BLaER1 (cell line): ENCODE results near the gene KRTAP13-3.

Source experiments
- H3K27ac ChIP-seq: shearing (Covaris generic); formaldehyde crosslinking; 2 replicates; pipeline ENCODE4 v1.8.1; 2022
- H3K27me3 ChIP-seq: shearing (Covaris generic); formaldehyde crosslinking; 2 replicates; pipeline ENCODE4 v1.8.1; 2022
- H3K36me3 ChIP-seq: shearing (Covaris generic); formaldehyde crosslinking; 2 replicates; pipeline ENCODE4 v1.8.1; 2022
- H3K4me1 ChIP-seq: shearing (Covaris generic); formaldehyde crosslinking; 2 replicates; pipeline ENCODE4 v1.8.1; 2022
- H3K4me2 ChIP-seq: shearing (Covaris generic); formaldehyde crosslinking; 2 replicates; pipeline ENCODE4 v1.8.1; 2022
- H3K4me3 ChIP-seq: shearing (Covaris generic); formaldehyde crosslinking; 2 replicates; pipeline ENCODE4 v1.8.1; 2022
- H3K9ac ChIP-seq: shearing (Covaris generic); formaldehyde crosslinking; 2 replicates; pipeline ENCODE4 v1.8.1; 2022
- H3K9me3 ChIP-seq: shearing (Covaris generic); formaldehyde crosslinking; 2 replicates; pipeline ENCODE4 v1.8.1; 2022
- H4K20me1 ChIP-seq: shearing (Covaris generic); formaldehyde crosslinking; 2 replicates; pipeline ENCODE4 v1.8.1; 2022
- Cebpa-rat ChIP-seq: shearing (Covaris generic); IDR thresholded peaks from 2 replicates; pipeline ENCODE4 v1.8.1; 2022

The KRTAP13-3 gene

GRCh38 chr21:30430170-30430655 lies 4.5 kb upstream of the KRTAP13-3 start, which contains the start of gene KRTAP13-4:
TSS of gene KRTAP13-4 (plus strand) at chr21:30430220. CDS start at chr21:30430276, 56 bp downstream.
- no peak within 1 kb of the TSS for H3K4me2 ChIP-seq

GRCh38 chr21:30426731-30427130 lies 1.0 kb upstream of the KRTAP13-3 start:
- Histone ChIP-seq H3K4me3 (no peak overlapping the region), H3K9me3 (no peaks in the 10 kb centered on the region), H3K4me1 (no peaks in the 10 kb centered on the region), H3K36me3 (no peaks in the 10 kb centered on the region), H3K9ac (no peak overlapping the region), H3K4me2 (no peak overlapping the region), H3K27me3 (no peaks in the 10 kb centered on the region), H3K27ac (no peak overlapping the region), H4K20me1 (no peaks in the 10 kb centered on the region)
- no peak for TF ChIP-seq Cebpa-rat

More at GRCh38 chr21:30430170-30430655, 4.5 kb upstream of the KRTAP13-3 start, which contains the start of gene KRTAP13-4:
- Histone ChIP-seq H3K4me1 (no peaks in the 10 kb centered on the region), H4K20me1 (no peaks in the 10 kb centered on the region), H3K4me3 (no peak within 1 kb of the TSS), H3K9me3 (no peaks in the 10 kb centered on the region), H3K27ac (no peak within 1 kb of the TSS), H3K27me3 (no peaks in the 10 kb centered on the region), H3K36me3 (no peaks in the 10 kb centered on the region), H3K9ac (no peak within 1 kb of the TSS)
- TF ChIP-seq Cebpa-rat = no peak

DNA sequence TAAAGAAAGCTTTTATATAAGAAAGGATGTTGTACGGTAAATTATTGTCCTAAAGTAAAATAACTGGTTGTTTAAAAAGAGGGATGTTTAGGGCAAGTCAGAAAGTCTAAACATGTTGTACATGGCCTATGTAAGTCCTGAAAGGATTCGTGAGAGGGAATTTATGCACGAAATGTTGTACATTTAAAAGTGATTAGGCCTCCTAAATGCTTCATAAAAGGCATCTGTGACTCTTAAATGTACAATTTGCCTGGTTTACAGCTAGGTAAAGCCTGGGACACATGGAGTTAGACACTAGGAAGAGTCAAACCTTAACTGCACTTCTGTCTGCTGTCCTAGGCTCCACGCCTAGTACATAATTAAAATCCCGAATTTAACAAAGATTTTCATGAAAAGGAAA lies 9.7 kb downstream of the KRTAP13-3 start:
- Histone ChIP-seq H3K36me3 (no peaks in the 10 kb centered on the region), H3K27me3 (no peaks in the 10 kb centered on the region), H3K9me3 (peaks cover 5% of the 10 kb centered on the region; the same call in 1 of the 2 replicates), H3K9ac (no peak overlapping the region), H4K20me1 (no peaks in the 10 kb centered on the region), H3K27ac (no peak overlapping the region), H3K4me3 (no peak overlapping the region), H3K4me1 (no peaks in the 10 kb centered on the region), H3K4me2 (no peak overlapping the region)
- TF ChIP-seq Cebpa-rat = no peak

DNA sequence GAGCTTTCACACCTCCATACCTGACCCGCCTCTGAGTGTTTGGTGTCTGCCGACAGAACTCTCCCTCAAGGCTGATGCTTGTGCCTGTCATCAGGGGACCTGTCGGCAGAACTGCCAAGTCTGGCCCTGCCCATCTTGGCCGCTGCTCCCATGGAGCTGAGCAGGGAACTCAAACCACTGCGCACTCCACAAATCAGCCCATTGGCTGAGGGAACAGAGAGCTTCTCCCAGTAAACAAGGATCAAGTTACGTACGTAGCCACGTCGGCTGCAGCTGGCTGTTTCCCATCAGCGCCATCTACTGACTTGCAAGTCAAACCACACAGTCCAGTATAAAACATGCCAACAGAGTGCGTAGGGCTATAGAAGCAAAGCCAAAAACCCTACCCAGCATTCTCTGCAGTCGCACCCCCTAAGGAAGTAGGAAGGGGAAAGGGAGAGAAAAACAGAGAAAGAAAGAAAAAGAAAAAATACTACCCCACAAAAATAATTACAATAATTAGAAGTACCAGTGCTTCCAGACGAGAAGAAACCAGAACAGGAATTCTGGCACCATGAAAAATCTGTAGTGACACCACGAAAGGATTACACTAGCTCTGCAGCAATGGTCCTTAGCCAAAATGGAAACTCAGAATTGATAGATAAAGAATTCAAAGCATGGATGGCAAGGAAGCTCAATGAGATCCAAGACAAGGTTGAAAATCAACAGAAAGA lies 16.8 kb downstream of the KRTAP13-3 start:
- Histone ChIP-seq H3K9me3 (peaks cover 9% of the 10 kb centered on the region), H3K4me3 (no peak overlapping the region), H3K36me3 (no peaks in the 10 kb centered on the region), H3K27ac (no peak overlapping the region), H3K9ac (no peak overlapping the region), H4K20me1 (no peaks in the 10 kb centered on the region), H3K27me3 (no peaks in the 10 kb centered on the region), H3K4me2 (no peak overlapping the region), H3K4me1 (no peaks in the 10 kb centered on the region)
- no peak for TF ChIP-seq Cebpa-rat

DNA sequence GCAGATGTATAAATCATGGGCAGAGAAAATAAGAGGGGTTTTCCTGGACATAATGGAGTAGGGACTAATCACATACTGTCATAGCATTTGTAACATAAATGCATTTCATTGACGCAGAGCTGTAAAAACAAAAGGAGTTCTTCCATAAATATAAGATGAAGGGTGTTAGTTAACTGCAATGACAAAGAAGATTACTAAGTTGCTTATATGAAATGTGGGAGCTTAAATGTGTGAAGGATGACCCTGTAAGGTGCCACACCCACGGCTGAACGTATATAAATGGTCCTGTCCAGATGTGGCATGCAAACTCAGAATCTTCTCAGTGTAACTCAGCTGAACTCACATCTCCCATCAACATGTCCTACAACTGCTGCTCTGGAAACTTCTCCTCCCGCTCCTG lies 30.0 kb downstream of the KRTAP13-3 start, which contains the start of gene KRTAP13-1:
Gene KRTAP13-1, plus strand, starts transcription at position 301 of the 400 bp plus-strand sequence. Its CDS starts 56 bp downstream, at position 357.
- Histone ChIP-seq H3K4me2 (no peak within 1 kb of the TSS), H4K20me1 (no peaks in the 10 kb centered on the region), H3K9me3 (peaks cover under 1% of the 10 kb centered on the region; the same call in 1 of the 2 replicates)

DNA sequence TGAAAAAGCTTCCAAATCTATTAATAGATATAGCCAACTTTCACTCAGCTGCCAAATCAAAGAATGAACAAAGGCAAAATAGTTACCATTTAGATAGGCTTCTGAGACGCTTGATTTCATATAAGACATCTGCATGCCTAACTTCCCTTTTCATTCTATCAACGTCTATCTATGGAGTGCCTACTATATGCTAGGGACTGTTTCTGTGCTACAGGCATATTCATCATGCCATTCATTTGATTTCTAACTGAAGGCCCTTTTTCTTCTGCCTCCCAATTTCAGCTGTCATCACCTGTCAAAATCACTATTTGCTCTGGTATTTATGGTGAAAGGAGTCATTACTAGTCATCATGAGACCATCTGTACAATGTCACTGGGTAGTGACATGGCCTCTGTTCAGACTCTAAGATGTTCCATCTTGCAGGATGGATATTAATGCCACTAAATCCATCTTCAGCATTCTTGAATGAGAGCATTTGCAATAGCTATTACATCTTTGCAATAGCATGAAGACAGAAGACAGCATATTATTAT lies 34.2 kb downstream of the KRTAP13-3 start:
- TF ChIP-seq Cebpa-rat = no peak
- H3K4me3 ChIP-seq = no peak overlapping the region

More for the DNA sequence above, 30.0 kb downstream of the KRTAP13-3 start, which contains the start of gene KRTAP13-1:
- Histone ChIP-seq H3K4me3 (no peak within 1 kb of the TSS), H3K27ac (no peak within 1 kb of the TSS), H3K9ac (no peak within 1 kb of the TSS), H3K4me1 (peaks cover 15% of the 10 kb centered on the region; the same call in 1 of the 2 replicates), H3K27me3 (no peaks in the 10 kb centered on the region), H3K36me3 (no peaks in the 10 kb centered on the region)
- TF ChIP-seq Cebpa-rat = no peak

GRCh38 chr21:30382201-30382600 lies 43.5 kb downstream of the KRTAP13-3 start:
- H3K4me2 ChIP-seq = no peak overlapping the region
- no peak overlapping the region for H3K9ac ChIP-seq
- H3K4me1 ChIP-seq = no peaks in the 10 kb centered on the region
- no peak for TF ChIP-seq Cebpa-rat
- H3K27me3 ChIP-seq = no peaks in the 10 kb centered on the region
- no peaks in the 10 kb centered on the region for H4K20me1 ChIP-seq
- no peaks in the 10 kb centered on the region for H3K36me3 ChIP-seq
- H3K4me3 ChIP-seq = no peak overlapping the region
- no peaks in the 10 kb centered on the region for H3K9me3 ChIP-seq
- no peak overlapping the region for H3K27ac ChIP-seq

More for the DNA sequence above, 34.2 kb downstream of the KRTAP13-3 start:
- H3K4me1 ChIP-seq = peaks cover 16% of the 10 kb centered on the region; the same call in 1 of the 2 replicates
- H3K9me3 ChIP-seq = peaks cover 13% of the 10 kb centered on the region; the same call in 1 of the 2 replicates
- H3K4me2 ChIP-seq = peak overlapping the region; percentile 42
- H3K27ac ChIP-seq = no peak overlapping the region
- no peaks in the 10 kb centered on the region for H3K36me3 ChIP-seq
- H4K20me1 ChIP-seq = no peaks in the 10 kb centered on the region
- no peaks in the 10 kb centered on the region for H3K27me3 ChIP-seq
- no peak overlapping the region for H3K9ac ChIP-seq
